H1 (cell line): ENCODE data around the gene MYLK2. TPM values are rescaled to one million over a fixed set of nuclear protein-coding genes. Genes with fewer than 3 reads are reported as not detected.

Experiments
- CTCF ChIA-PET: fragments of 300-600 bp; sonication (Branson Sonifier 250); formaldehyde crosslinking; loops from one replicate; lab custom pipeline; 2021; ENCODE audit not compliant: partially characterized antibody; lab: Charles Lee
- POLR2A ChIA-PET: fragments of 300-600 bp; sonication (Branson Sonifier 250); formaldehyde crosslinking; loops from one replicate; lab custom pipeline; 2021; ENCODE audit warnings: inconsistent platforms; ENCODE audit not compliant: partially characterized antibody; lab: Charles Lee
- DNase-seq, 2 experiments: peaks; one replicate each; pipeline versions ENCODE4 v3.0.0 to v3.0.0-alpha.2; 2010 to 2022; ENCODE audit warnings: low spot score in 2 of 2, low read depth in 1 of 2, mixed read lengths in 1 of 2
- FAIRE-seq: peaks from 2 replicates; lab custom pipeline; 2011; peaks lifted over from hg19 to GRCh38; lab: Jason Lieb, UNC
- H2AFZ ChIP-seq: 2 replicates; pipeline ENCODE4 v1.8.1; 2012; ENCODE audit warnings: low read length, inconsistent platforms
- H2AK5ac ChIP-seq: 2 replicates; pipeline ENCODE4 v1.6.1; 2013; ENCODE audit warnings: low read depth, low read length
- H2BK120ac ChIP-seq: replicated peaks from 2 replicates; pipeline ENCODE3; 2013; ENCODE audit warnings: low read depth, low read length, inconsistent platforms
- H2BK12ac ChIP-seq: 2 replicates; pipeline ENCODE4 v1.6.1; 2013; ENCODE audit warnings: low read depth, low read length
- H2BK15ac ChIP-seq: 2 replicates; pipeline ENCODE4 v1.6.1; 2013; ENCODE audit warnings: low read length
- H2BK20ac ChIP-seq: 2 replicates; pipeline ENCODE4 v1.6.1; 2013; ENCODE audit warnings: low read length
- H2BK5ac ChIP-seq: 2 replicates; pipeline ENCODE4 v1.6.1; 2013; ENCODE audit warnings: low read depth, low read length
- H3K14ac ChIP-seq: 2 replicates; pipeline ENCODE4 v1.6.1; 2013; ENCODE audit warnings: inconsistent platforms; ENCODE audit not compliant: insufficient read length
- H3K18ac ChIP-seq: 2 replicates; pipeline ENCODE4 v1.6.1; 2013; ENCODE audit warnings: low read length; ENCODE audit errors: extremely low read depth
- H3K23ac ChIP-seq: 2 replicates; pipeline ENCODE4 v1.6.1; 2013; ENCODE audit warnings: inconsistent platforms; ENCODE audit not compliant: insufficient read length
- H3K23me2 ChIP-seq: 2 replicates; pipeline ENCODE4 v1.6.1; 2013; ENCODE audit warnings: low read depth, low read length
- H3K27ac ChIP-seq: 2 replicates; pipeline ENCODE4 v1.6.1; 2011; ENCODE audit warnings: low read depth, low read length, inconsistent platforms
- H3K27me3 ChIP-seq, 4 experiments: replicated peaks in 1 of 4; 1 replicate in 1 of 4; 2 replicates in 3 of 4; pipeline versions ENCODE4 v1.6.1 to v1.8.1; 2011 to 2013; ENCODE audit warnings: low read length in 3 of 4, mild to moderate bottlenecking in 3 of 4, inconsistent platforms in 2 of 4, mixed read lengths in 2 of 4, moderate library complexity in 1 of 4; ENCODE audit not compliant: control insufficient read depth in 3 of 4, insufficient read depth in 3 of 4; ENCODE audit errors: extremely low read depth in 1 of 4
- H3K36me3 ChIP-seq, 4 experiments: 2 replicates each; pipeline versions ENCODE4 v1.6.1 to v1.8.1; 2011 to 2013; ENCODE audit warnings: mild to moderate bottlenecking in 4 of 4, low read length in 3 of 4, moderate library complexity in 2 of 4, control low read depth in 1 of 4, inconsistent platforms in 1 of 4; ENCODE audit not compliant: insufficient read depth in 4 of 4, control insufficient read depth in 2 of 4
- H3K4ac ChIP-seq: replicated peaks from 2 replicates; pipeline ENCODE3; 2013; ENCODE audit warnings: low read length, low read depth, mixed read lengths, inconsistent platforms; ENCODE audit not compliant: insufficient read length
- H3K4me1 ChIP-seq, 4 experiments: replicated peaks in 1 of 4; 1 replicate in 1 of 4; 2 replicates in 3 of 4; pipeline versions ENCODE4 v1.6.1 to v1.8.1; 2011 to 2013; ENCODE audit warnings: low read length in 3 of 4, inconsistent platforms in 2 of 4, mixed read lengths in 1 of 4; ENCODE audit not compliant: insufficient read depth in 4 of 4, control insufficient read depth in 3 of 4
- H3K4me2 ChIP-seq, 2 experiments: 2 replicates each; pipeline versions ENCODE4 v1.6.1 to v1.8.1; 2011 to 2013; ENCODE audit warnings: low read depth in 2 of 2, low read length in 2 of 2, control low read depth in 1 of 2, inconsistent platforms in 1 of 2, mild to moderate bottlenecking in 1 of 2; ENCODE audit not compliant: insufficient read depth in 1 of 2
- H3K4me3 ChIP-seq, 4 experiments: fragments of 200-600, 300-600 bp in 1 of 4; sonication (generic), shearing (Covaris generic), sonication (Bioruptor Twin) in 1 of 4; 2 replicates each; pipeline versions ENCODE4 v1.5.1 to v1.8.1; 2011 to 2016; ENCODE audit warnings: low read length in 4 of 4, low read depth in 3 of 4, control low read depth in 2 of 4, inconsistent platforms in 2 of 4, mild to moderate bottlenecking in 2 of 4, mixed read lengths in 1 of 4, moderate library complexity in 1 of 4; ENCODE audit not compliant: insufficient read depth in 2 of 4; ENCODE audit errors: extremely low read depth in 1 of 4
- H3K56ac ChIP-seq: replicated peaks from 2 replicates; pipeline ENCODE3; 2013; ENCODE audit warnings: low read depth, mild to moderate bottlenecking, mixed read lengths, low read length, inconsistent platforms; ENCODE audit not compliant: insufficient read length
- H3K79me1 ChIP-seq: 2 replicates; pipeline ENCODE4 v1.6.1; 2013; ENCODE audit warnings: low read depth, low read length, control low read depth
- H3K79me2 ChIP-seq, 2 experiments: 2 replicates each; pipeline versions ENCODE4 v1.6.1 to v1.8.1; 2012 to 2013; ENCODE audit warnings: low read length in 2 of 2, mild to moderate bottlenecking in 2 of 2, inconsistent platforms in 1 of 2; ENCODE audit not compliant: insufficient read depth in 2 of 2, control insufficient read depth in 1 of 2
- H3K9ac ChIP-seq, 4 experiments: replicated peaks in 1 of 4; 1 replicate in 1 of 4; 2 replicates in 3 of 4; pipeline versions ENCODE4 v1.6.1 to v1.8.1; 2011 to 2013; ENCODE audit warnings: low read depth in 3 of 4, low read length in 3 of 4, control low read depth in 2 of 4, mild to moderate bottlenecking in 2 of 4, moderate library complexity in 2 of 4, inconsistent platforms in 1 of 4; ENCODE audit errors: extremely low read depth in 1 of 4
- H3K9me3 ChIP-seq, 2 experiments: 2 replicates each; pipeline versions ENCODE4 v1.6.1 to v1.8.1; 2012 to 2013; ENCODE audit warnings: mild to moderate bottlenecking in 2 of 2, moderate library complexity in 2 of 2, control low read depth in 1 of 2, inconsistent platforms in 1 of 2, low read depth in 1 of 2, low read length in 1 of 2, mixed read lengths in 1 of 2; ENCODE audit not compliant: insufficient read depth in 2 of 2
- H4K20me1 ChIP-seq, 2 experiments: replicated peaks in 1 of 2; 2 replicates each; pipeline versions ENCODE3 to v1.8.1; 2011 to 2013; ENCODE audit warnings: inconsistent platforms in 2 of 2, low read length in 2 of 2, mild to moderate bottlenecking in 1 of 2; ENCODE audit not compliant: insufficient read depth in 2 of 2, control insufficient read depth in 1 of 2
- H4K5ac ChIP-seq: 2 replicates; pipeline ENCODE4 v1.6.1; 2013; ENCODE audit warnings: low read length, low read depth, mixed read lengths, inconsistent platforms; ENCODE audit not compliant: insufficient read length
- H4K8ac ChIP-seq: 2 replicates; pipeline ENCODE4 v1.8.0; 2013; ENCODE audit warnings: mild to moderate bottlenecking, moderate library complexity, low read length, inconsistent platforms; ENCODE audit not compliant: insufficient read depth; ENCODE audit errors: extremely low read depth
- H4K91ac ChIP-seq: replicated peaks from 2 replicates; pipeline ENCODE3; 2013; ENCODE audit warnings: low read length, mixed read lengths, inconsistent platforms; ENCODE audit not compliant: insufficient read length
- ATF2 ChIP-seq: IDR thresholded peaks from 2 replicates; pipeline ENCODE4 v1.6.1; 2012; ENCODE audit warnings: low read length, inconsistent platforms
- CBX5 ChIP-seq: fragments of 300-800, 300-1000 bp; sonication (generic); IDR thresholded peaks from 2 replicates; pipeline ENCODE4 v1.7.1; 2016; ENCODE audit warnings: antibody characterized with exemption, low read length, low read depth
- CHD1 ChIP-seq: IDR thresholded peaks from 2 replicates; pipeline ENCODE4 v1.6.1; 2012; ENCODE audit warnings: low read depth, low read length, improper control_type of control experiment
- GTF2F1 ChIP-seq: IDR thresholded peaks from 2 replicates; pipeline ENCODE4 v1.6.1; 2012; ENCODE audit warnings: low read depth, low read length, improper control_type of control experiment, borderline replicate concordance
- HDAC2 ChIP-seq, 2 experiments: fragments of 300-600 bp in 1 of 2; sonication (generic) in 1 of 2; IDR thresholded peaks; 2 replicates each; pipeline ENCODE4 v1.6.1; 2011 to 2012; ENCODE audit warnings: low read depth in 2 of 2, low read length in 2 of 2, mild to moderate bottlenecking in 2 of 2, moderate library complexity in 2 of 2, borderline replicate concordance in 1 of 2, inconsistent platforms in 1 of 2
- HDAC6 ChIP-seq: IDR thresholded peaks from one replicate; pipeline ENCODE4 v1.7.1; 2012; ENCODE audit warnings: low read depth, mild to moderate bottlenecking, inconsistent platforms, low read length, moderate library complexity
- JUND ChIP-seq: IDR thresholded peaks from 2 replicates; pipeline ENCODE4 v1.6.1; 2011; ENCODE audit warnings: mild to moderate bottlenecking, improper control_type of control experiment, low read length
- KDM5A ChIP-seq: fragments of 200-600 bp; IDR thresholded peaks from 2 replicates; pipeline ENCODE4 v1.7.1; 2012; ENCODE audit warnings: mild to moderate bottlenecking, low read length, inconsistent platforms, mixed read lengths
- PHF8 ChIP-seq: fragments of 200-600 bp; sonication (generic); conservative IDR thresholded peaks from 2 replicates; pipeline ENCODE4 v1.7.1; 2012; ENCODE audit warnings: low read depth, mild to moderate bottlenecking, inconsistent platforms, low read length, moderate library complexity
- RBBP5 ChIP-seq: IDR thresholded peaks from 2 replicates; pipeline ENCODE4 v1.7.1; 2012; ENCODE audit warnings: low read depth, mild to moderate bottlenecking, inconsistent platforms, low read length, moderate library complexity, borderline replicate concordance
- SRF ChIP-seq: IDR thresholded peaks from 2 replicates; pipeline ENCODE4 v1.6.1; 2011; ENCODE audit warnings: mild to moderate bottlenecking, low read depth, low read length, moderate library complexity
- TEAD4 ChIP-seq: IDR thresholded peaks from 2 replicates; pipeline ENCODE4 v1.6.1; 2012; ENCODE audit warnings: low read depth, low read length, inconsistent platforms, mixed read lengths
- WGBS, 2 experiments: shearing (Covaris generic) in 1 of 2; methylation state at CpG; one replicate each; pipeline versions ENCODE4 v1.1.6 to v1.1.7; 2013 to 2015; ENCODE audit warnings: low lambda C conversion rate in 2 of 2, mixed read lengths in 2 of 2, inconsistent platforms in 1 of 2, low coverage in 1 of 2, missing lambda C conversion rate in 1 of 2; ENCODE audit not compliant: insufficient replicate concordance in 2 of 2, insufficient coverage in 1 of 2, insufficient read length in 1 of 2; ENCODE audit errors: extremely low coverage in 1 of 2, missing lambda C conversion rate in 1 of 2; 5-methylcytosine and 5-hydroxymethylcytosine counted together
- polyA plus RNA-seq, 7 experiments: library from polyadenylated mRNA; depleted of rRNA in 3 of 7; stranded (reverse) in 5 of 7; unstranded in 2 of 7; fragments of >200 nt in 5 of 7; fragments of 200-250 nt in 2 of 7; gene quantifications; 1 replicate in 5 of 7; 2 replicates in 1 of 7; 4 replicates in 1 of 7; pipeline versions ENCODE4 v1.2.1 to v1.2.3, GENCODE V29; 2011 to 2013; ENCODE audit warnings: missing spikeins in 2 of 7, mixed read lengths in 2 of 7
- total RNA-seq: library from RNA; stranded (reverse); fragmentation: NEBNext Ultra II Directional; extraction: Animal tissue kit (Norgen Biotek cat#: 25700); gene quantifications from 2 replicates; pipeline ENCODE4 v1.2.1, GENCODE V29; 2021

Gene MYLK2
- total and polyA plus RNA-seq, 2 of the 8 experiments (the other 6 are each of a cell fraction or from before 2014, with no cell fraction given), result 0.22 to 0.26 TPM

- Histone ChIP-seq H2AFZ (no peak overlapping the region), H3K4me1 (peaks cover 0 to 7% (median 4%) of the 10 kb centered on the region in 4 experiments; a peak in 4 of 7 replicates), H3K79me2 (no peaks in the 10 kb centered on the region), H3K4me2 (no peak overlapping the region), H2BK15ac (no peak overlapping the region), H3K4me3 (no peak overlapping the region), H4K91ac (no peak overlapping the region), H3K9me3 (no peaks in the 10 kb centered on the region), H3K27me3 (peaks cover 0 to 3% (median 0%) of the 10 kb centered on the region in 4 experiments; a peak in 3 of 7 replicates), H3K4ac (no peak overlapping the region), H2BK20ac (no peak overlapping the region), H3K56ac (no peak overlapping the region), H2BK120ac (no peak overlapping the region), H3K23ac (no peak overlapping the region), H2BK12ac (no peak overlapping the region), H3K79me1 (no peaks in the 10 kb centered on the region), H2AK5ac (no peak overlapping the region), H2BK5ac (no peak overlapping the region), H3K9ac (no peak overlapping the region), H3K18ac (no peak overlapping the region), H3K36me3 (no peaks in the 10 kb centered on the region), H4K20me1 (no peaks in the 10 kb centered on the region), H4K5ac (no peak overlapping the region), H3K14ac (no peak overlapping the region), H4K8ac (no peak overlapping the region), H3K27ac (no peak overlapping the region), H3K23me2 (peaks cover 7% of the 10 kb centered on the region; the same call in 1 of the 2 replicates)
- no peak for DNase-seq
- ChIA-PET CTCF (interaction anchor here (0.7 to 2.3 kb wide), 9 partner anchors 11 to 149 kb away, joined by 3 to 6 read pairs (median 3); no protein-coding TSS in a partner anchor), POLR2A (interaction anchor here (1.5 kb wide), 1 partner anchor 70 kb away, joined by 3 read pairs; the partner anchor contains the start of gene PDRG1)
- 84% methylated on average over 5 of the region's 5 CpGs; no CpG with 5 or more reads in 1 of the 2 experiments for WGBS, 2 experiments
- peak; percentile 19 for FAIRE-seq
- no peak for TF ChIP-seq ATF2
- no peak for TF ChIP-seq JUND
- no peak for TF ChIP-seq PHF8
- TF ChIP-seq CBX5, result no peak
- no peak for TF ChIP-seq KDM5A
- TF ChIP-seq SRF, result no peak
- TF ChIP-seq HDAC2 (IDR thresholded peaks at IDR 0.05; ENCODE audit: borderline replicate concordance in 1 of 2, low read depth in 2 of 2, low read length in 2 of 2), result no peak
- TF ChIP-seq GTF2F1, result no peak
- TF ChIP-seq TEAD4, result no peak
- TF ChIP-seq RBBP5, result no peak
- no peak for TF ChIP-seq HDAC6
- no peak for TF ChIP-seq CHD1
Observed at GRCh38 chr20:31881945-31882344, 62.8 kb downstream of the MYLK2 start.
